ENCODE data around the gene PET117.

Gene PET117

DNA sequence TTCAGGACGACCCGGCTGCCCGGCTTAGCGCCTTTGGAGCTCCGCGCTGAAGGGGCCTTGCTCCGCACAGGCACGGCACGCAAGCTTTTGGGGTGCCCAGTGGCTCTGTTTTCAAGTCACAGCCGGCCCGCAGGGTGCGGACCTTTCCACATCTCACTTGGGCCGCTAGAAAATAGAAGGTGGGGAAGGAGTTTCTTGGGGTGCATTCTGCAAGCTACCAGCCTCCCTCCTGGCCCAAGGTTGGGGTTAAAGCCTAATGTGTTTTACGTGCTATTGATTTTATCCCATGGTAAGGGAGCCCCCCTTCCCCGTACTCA is 561 bp downstream of the PET117 start:
- Histone ChIP-seq H2BK15ac (ENCODE audit: low read length) (no peak overlapping the region), H4K8ac (ENCODE audit: low read depth, low read length) (no peak overlapping the region), H3K14ac (ENCODE audit: low read length) (peak overlapping the region; percentile 61), H2BK5ac (ENCODE audit: low read length) (peak overlapping the region; percentile 45), H3K23ac (ENCODE audit: low read depth, low read length, poor library complexity) (no peak overlapping the region), H3K9me3 (replicated peaks in 1 of 2; ENCODE audit: control insufficient read depth in 2 of 2, insufficient read depth in 1 of 2, low read depth in 1 of 2, low read length in 2 of 2) (peaks cover 0 to 2% of the 10 kb centered on the region in 2 donors), H2BK12ac (ENCODE audit: low read length) (no peak overlapping the region), H3K27me3 (ENCODE audit: control insufficient read depth in 3 of 3, insufficient read depth in 3 of 3, low read depth in 1 of 3, low read length in 3 of 3) (peaks cover 0 to 14% (median 0%) of the 10 kb centered on the region in 3 experiments), H3K9ac (ENCODE audit: low read depth, low read length, poor library complexity) (peak overlapping the region; percentile 93), H3K27ac (replicated peaks; ENCODE audit: low read length) (peak overlapping the region; percentile 96), H4K91ac (ENCODE audit: low read depth, low read length, poor library complexity) (no peak overlapping the region), H2AK5ac (ENCODE audit: low read depth, low read length) (peak overlapping the region; percentile 51), H3K4ac (ENCODE audit: low read length) (no peak overlapping the region), H3K36me3 (replicated peaks in 1 of 2; ENCODE audit: control insufficient read depth in 2 of 2, insufficient read depth in 2 of 2, low read length in 2 of 2) (peaks cover 4 to 20% of the 10 kb centered on the region in 2 donors), H3K4me2 (ENCODE audit: insufficient read depth, low read length, poor library complexity, severe bottlenecking) (peak overlapping the region; percentile 82), H2BK120ac (ENCODE audit: low read depth, low read length) (no peak overlapping the region), H2AFZ (ENCODE audit: low read length) (peak overlapping the region; percentile 99), H3K4me3 (ENCODE audit: low read length in 2 of 2) (peak overlapping the region; percentile 74 to 88), H3K18ac (ENCODE audit: low read length) (peak overlapping the region; percentile 99), H3K79me1 (ENCODE audit: low read depth, low read length) (peaks cover 9% of the 10 kb centered on the region), H3K4me1 (ENCODE audit: control insufficient read depth in 2 of 2, insufficient read depth in 1 of 2, low read depth in 1 of 2, low read length in 2 of 2) (peaks cover 6% of the 10 kb centered on the region in 2 donors)
- DNase-seq (ENCODE audit: low spot score) = no peak
- no CpG with 5 or more reads among the region's 15 CpGs for WGBS, 2 donors (ENCODE audit: extremely low coverage in 2 of 2, insufficient read length in 2 of 2, insufficient replicate concordance in 1 of 2)

DNA sequence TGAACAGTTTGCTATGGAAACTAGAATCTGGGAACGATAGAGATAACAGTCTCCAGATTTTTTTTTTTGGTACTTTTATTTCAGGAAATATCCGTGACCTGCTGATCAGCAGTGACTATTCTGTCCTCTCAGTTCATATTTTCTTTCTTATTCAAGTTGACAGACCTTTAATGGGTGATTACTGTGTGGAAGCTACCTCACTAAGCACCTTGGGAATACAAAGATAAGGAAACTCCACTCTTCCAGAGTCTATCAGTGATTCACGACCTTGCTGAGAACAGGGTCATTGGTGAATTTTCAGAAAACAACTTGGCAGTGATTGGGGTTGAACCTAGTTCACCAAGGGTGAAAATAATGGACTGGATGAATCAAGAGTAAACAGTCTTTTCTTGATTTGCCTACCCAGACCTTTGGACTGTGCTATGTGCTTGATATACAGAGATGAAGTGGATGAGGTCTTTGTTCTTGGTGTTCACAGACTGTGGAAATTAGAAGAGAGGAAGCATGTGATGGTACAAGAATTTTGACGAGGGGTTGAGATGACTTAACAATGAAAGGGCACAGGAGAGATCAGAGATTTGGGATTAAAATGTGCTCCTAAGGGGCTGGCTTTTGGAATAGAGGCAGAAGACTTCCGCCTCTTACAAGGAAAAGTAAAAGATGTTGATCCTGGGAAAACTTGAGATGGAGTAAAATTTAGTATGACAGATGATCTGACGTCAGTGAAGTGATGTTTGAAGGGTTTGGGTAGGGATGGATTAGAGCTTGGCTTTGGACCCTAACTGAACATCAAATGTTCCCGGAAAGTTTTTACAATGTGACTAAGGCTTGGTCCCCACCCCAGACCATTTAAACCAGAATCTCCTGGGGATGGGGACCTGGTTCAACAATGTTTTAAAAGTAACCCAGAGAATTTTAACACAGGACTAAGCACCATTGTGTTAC is 1.2 kb downstream of the PET117 start:
- Histone ChIP-seq H3K14ac (ENCODE audit: low read length) (no peak overlapping the region), H3K27ac (replicated peaks; ENCODE audit: low read length) (no peak overlapping the region), H2AK5ac (ENCODE audit: low read depth, low read length) (no peak overlapping the region), H3K9me3 (replicated peaks in 1 of 2; ENCODE audit: control insufficient read depth in 2 of 2, insufficient read depth in 1 of 2, low read depth in 1 of 2, low read length in 2 of 2) (peaks cover 0 to 2% of the 10 kb centered on the region in 2 donors), H4K91ac (ENCODE audit: low read depth, low read length, poor library complexity) (no peak overlapping the region), H2AFZ (ENCODE audit: low read length) (peak overlapping the region; percentile 99), H3K18ac (ENCODE audit: low read length) (no peak overlapping the region), H3K4me2 (ENCODE audit: insufficient read depth, low read length, poor library complexity, severe bottlenecking) (peak overlapping the region; percentile 82), H3K23ac (ENCODE audit: low read depth, low read length, poor library complexity) (no peak overlapping the region), H3K4ac (ENCODE audit: low read length) (no peak overlapping the region), H3K36me3 (replicated peaks in 1 of 2; ENCODE audit: control insufficient read depth in 2 of 2, insufficient read depth in 2 of 2, low read length in 2 of 2) (peaks cover 4 to 24% of the 10 kb centered on the region in 2 donors), H2BK15ac (ENCODE audit: low read length) (no peak overlapping the region), H3K79me1 (ENCODE audit: low read depth, low read length) (peaks cover 9% of the 10 kb centered on the region), H4K8ac (ENCODE audit: low read depth, low read length) (no peak overlapping the region), H3K9ac (ENCODE audit: low read depth, low read length, poor library complexity) (no peak overlapping the region), H3K27me3 (ENCODE audit: control insufficient read depth in 3 of 3, insufficient read depth in 3 of 3, low read depth in 1 of 3, low read length in 3 of 3) (peaks cover 0 to 7% (median 0%) of the 10 kb centered on the region in 3 experiments), H3K4me1 (ENCODE audit: control insufficient read depth in 2 of 2, insufficient read depth in 1 of 2, low read depth in 1 of 2, low read length in 2 of 2) (peaks cover 6% of the 10 kb centered on the region in 2 donors), H3K4me3 (ENCODE audit: low read length in 2 of 2) (peak overlapping the region; percentile 74 to 88), H2BK120ac (ENCODE audit: low read depth, low read length) (no peak overlapping the region), H2BK5ac (ENCODE audit: low read length) (no peak overlapping the region), H2BK12ac (ENCODE audit: low read length) (no peak overlapping the region)
- WGBS, 2 donors (ENCODE audit: extremely low coverage in 2 of 2, insufficient read length in 2 of 2, insufficient replicate concordance in 1 of 2) = no CpG with 5 or more reads among the region's 7 CpGs
- DNase-seq (ENCODE audit: low spot score) = no peak

DNA sequence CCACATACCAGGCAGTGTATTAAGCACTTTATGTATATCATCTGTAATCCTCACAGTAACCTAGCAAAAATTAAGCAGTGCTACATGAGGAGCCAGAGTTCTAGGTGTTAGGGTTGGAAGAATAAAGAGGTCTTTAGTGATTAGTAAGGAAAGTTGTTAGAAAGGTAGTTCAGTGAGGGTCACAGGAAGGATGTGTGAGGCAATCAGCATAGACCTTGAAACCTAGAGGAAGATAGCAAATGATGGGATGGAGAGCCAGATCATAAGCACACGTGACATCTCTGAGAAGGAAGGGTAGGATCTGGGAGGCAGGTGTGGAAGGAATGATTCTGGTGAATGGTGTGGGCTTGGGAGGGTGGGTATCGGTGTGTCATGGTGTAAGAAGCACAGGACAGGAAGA is 2.2 kb downstream of the PET117 start:
- no CpG with 5 or more reads among the region's 2 CpGs for WGBS, 2 donors (ENCODE audit: extremely low coverage in 2 of 2, insufficient read length in 2 of 2, insufficient replicate concordance in 1 of 2)
- DNase-seq (ENCODE audit: low spot score) = no peak
- Histone ChIP-seq H3K4ac (ENCODE audit: low read length) (no peak overlapping the region), H3K4me1 (ENCODE audit: control insufficient read depth in 2 of 2, insufficient read depth in 1 of 2, low read depth in 1 of 2, low read length in 2 of 2) (peaks cover 6% of the 10 kb centered on the region in 2 donors), H3K14ac (ENCODE audit: low read length) (no peak overlapping the region), H3K4me2 (ENCODE audit: insufficient read depth, low read length, poor library complexity, severe bottlenecking) (no peak overlapping the region), H4K91ac (ENCODE audit: low read depth, low read length, poor library complexity) (no peak overlapping the region), H3K9ac (ENCODE audit: low read depth, low read length, poor library complexity) (no peak overlapping the region), H3K23ac (ENCODE audit: low read depth, low read length, poor library complexity) (no peak overlapping the region), H2AK5ac (ENCODE audit: low read depth, low read length) (no peak overlapping the region), H3K4me3 (ENCODE audit: low read length in 2 of 2) (no peak overlapping the region), H2BK120ac (ENCODE audit: low read depth, low read length) (no peak overlapping the region), H3K27me3 (ENCODE audit: control insufficient read depth in 3 of 3, insufficient read depth in 3 of 3, low read depth in 1 of 3, low read length in 3 of 3) (no peaks in the 10 kb centered on the region), H4K8ac (ENCODE audit: low read depth, low read length) (no peak overlapping the region), H2BK12ac (ENCODE audit: low read length) (no peak overlapping the region), H2BK15ac (ENCODE audit: low read length) (no peak overlapping the region), H3K9me3 (replicated peaks in 1 of 2; ENCODE audit: control insufficient read depth in 2 of 2, insufficient read depth in 1 of 2, low read depth in 1 of 2, low read length in 2 of 2) (peaks cover 0 to 2% of the 10 kb centered on the region in 2 donors), H3K36me3 (replicated peaks in 1 of 2; ENCODE audit: control insufficient read depth in 2 of 2, insufficient read depth in 2 of 2, low read length in 2 of 2) (peaks cover 4 to 34% of the 10 kb centered on the region in 2 donors), H2BK5ac (ENCODE audit: low read length) (no peak overlapping the region), H2AFZ (ENCODE audit: low read length) (no peak overlapping the region), H3K79me1 (ENCODE audit: low read depth, low read length) (peaks cover 9% of the 10 kb centered on the region), H3K27ac (replicated peaks; ENCODE audit: low read length) (no peak overlapping the region), H3K18ac (ENCODE audit: low read length) (no peak overlapping the region)

DNA sequence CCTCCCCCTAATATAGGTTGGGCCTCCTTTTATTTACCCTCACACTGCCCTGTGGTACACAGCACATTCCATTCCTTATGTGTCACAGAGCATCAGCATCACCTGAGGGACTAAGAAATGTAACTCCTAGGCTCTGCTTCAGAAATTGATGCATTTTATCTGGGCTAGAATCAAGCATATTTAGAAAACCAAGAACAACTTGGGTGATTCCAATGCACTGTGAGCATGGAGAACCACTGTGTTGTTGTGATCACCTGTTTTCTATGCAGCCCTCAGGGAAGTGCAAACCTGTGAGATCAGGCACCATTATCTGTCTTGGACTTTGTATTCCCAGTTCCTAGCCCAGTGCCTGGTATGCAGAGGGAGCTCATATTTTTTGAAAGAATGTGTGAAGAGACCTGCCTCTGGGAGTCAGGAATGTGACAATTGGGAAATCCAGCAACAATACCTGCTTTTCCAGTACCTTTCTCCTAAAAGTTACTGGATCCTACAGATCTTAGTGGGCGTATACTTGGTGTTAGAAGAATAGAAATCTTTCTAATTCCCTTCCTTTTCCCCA is 7.0 kb downstream of the PET117 start:
- Histone ChIP-seq H3K4me2 (ENCODE audit: insufficient read depth, low read length, poor library complexity, severe bottlenecking) (no peak overlapping the region), H2BK12ac (ENCODE audit: low read length) (no peak overlapping the region), H2AK5ac (ENCODE audit: low read depth, low read length) (no peak overlapping the region), H3K4me3 (ENCODE audit: low read length in 2 of 2) (no peak overlapping the region), H3K4me1 (ENCODE audit: control insufficient read depth in 2 of 2, insufficient read depth in 1 of 2, low read depth in 1 of 2, low read length in 2 of 2) (peaks cover 0 to 1% of the 10 kb centered on the region in 2 donors), H2AFZ (ENCODE audit: low read length) (no peak overlapping the region), H2BK120ac (ENCODE audit: low read depth, low read length) (no peak overlapping the region), H2BK15ac (ENCODE audit: low read length) (no peak overlapping the region), H2BK5ac (ENCODE audit: low read length) (no peak overlapping the region), H3K18ac (ENCODE audit: low read length) (no peak overlapping the region), H3K79me1 (ENCODE audit: low read depth, low read length) (peaks cover 2% of the 10 kb centered on the region), H4K8ac (ENCODE audit: low read depth, low read length) (no peak overlapping the region), H3K9me3 (replicated peaks in 1 of 2; ENCODE audit: control insufficient read depth in 2 of 2, insufficient read depth in 1 of 2, low read depth in 1 of 2, low read length in 2 of 2) (peaks cover 0 to 2% of the 10 kb centered on the region in 2 donors), H3K23ac (ENCODE audit: low read depth, low read length, poor library complexity) (no peak overlapping the region), H4K91ac (ENCODE audit: low read depth, low read length, poor library complexity) (no peak overlapping the region), H3K27ac (replicated peaks; ENCODE audit: low read length) (no peak overlapping the region), H3K36me3 (replicated peaks in 1 of 2; ENCODE audit: control insufficient read depth in 2 of 2, insufficient read depth in 2 of 2, low read length in 2 of 2) (peaks cover 6 to 68% of the 10 kb centered on the region in 2 donors), H3K4ac (ENCODE audit: low read length) (no peak overlapping the region), H3K27me3 (ENCODE audit: control insufficient read depth in 3 of 3, insufficient read depth in 3 of 3, low read depth in 1 of 3, low read length in 3 of 3) (no peaks in the 10 kb centered on the region), H3K9ac (ENCODE audit: low read depth, low read length, poor library complexity) (no peak overlapping the region), H3K14ac (ENCODE audit: low read length) (no peak overlapping the region)
- no CpG with 5 or more reads among the region's 1 CpG for WGBS, 2 donors (ENCODE audit: extremely low coverage in 2 of 2, insufficient read length in 2 of 2, insufficient replicate concordance in 1 of 2)
- DNase-seq (ENCODE audit: low spot score) = no peak

Data from neuronal stem cell (in vitro differentiated cells).